ENCODE data around the gene HS3ST4.

DNA sequence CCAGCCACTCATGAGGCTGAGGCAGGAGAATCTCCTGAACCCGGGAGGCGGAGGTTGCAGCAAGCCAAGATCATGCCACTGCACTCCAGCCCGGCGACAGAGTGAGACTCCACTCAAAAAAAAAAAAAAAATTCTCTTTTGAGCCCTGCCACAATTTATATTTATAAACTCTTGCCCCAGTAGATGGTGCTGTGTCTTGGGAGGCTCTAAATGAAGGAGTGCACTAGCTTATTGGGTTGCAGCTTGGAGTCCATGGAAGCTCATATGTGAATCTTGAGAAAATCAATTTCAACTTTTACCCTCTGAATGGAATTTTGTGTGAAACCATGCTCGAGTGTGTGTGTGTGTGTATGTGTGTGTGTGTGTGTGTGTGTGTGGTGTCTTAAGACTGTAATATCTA lies 420.1 kb downstream of the HS3ST4 start:
- TF ChIP-seq, protein P1, sequence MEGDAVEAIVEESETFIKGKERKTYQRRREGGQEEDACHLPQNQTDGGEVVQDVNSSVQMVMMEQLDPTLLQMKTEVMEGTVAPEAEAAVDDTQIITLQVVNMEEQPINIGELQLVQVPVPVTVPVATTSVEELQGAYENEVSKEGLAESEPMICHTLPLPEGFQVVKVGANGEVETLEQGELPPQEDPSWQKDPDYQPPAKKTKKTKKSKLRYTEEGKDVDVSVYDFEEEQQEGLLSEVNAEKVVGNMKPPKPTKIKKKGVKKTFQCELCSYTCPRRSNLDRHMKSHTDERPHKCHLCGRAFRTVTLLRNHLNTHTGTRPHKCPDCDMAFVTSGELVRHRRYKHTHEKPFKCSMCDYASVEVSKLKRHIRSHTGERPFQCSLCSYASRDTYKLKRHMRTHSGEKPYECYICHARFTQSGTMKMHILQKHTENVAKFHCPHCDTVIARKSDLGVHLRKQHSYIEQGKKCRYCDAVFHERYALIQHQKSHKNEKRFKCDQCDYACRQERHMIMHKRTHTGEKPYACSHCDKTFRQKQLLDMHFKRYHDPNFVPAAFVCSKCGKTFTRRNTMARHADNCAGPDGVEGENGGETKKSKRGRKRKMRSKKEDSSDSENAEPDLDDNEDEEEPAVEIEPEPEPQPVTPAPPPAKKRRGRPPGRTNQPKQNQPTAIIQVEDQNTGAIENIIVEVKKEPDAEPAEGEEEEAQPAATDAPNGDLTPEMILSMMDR (conservative IDR thresholded peaks at IDR 0.05; ENCODE audit: low read depth in 2 of 2), result peak in 1 of 2 experiments; percentile 19; a peak in 2 of 4 replicates
- no peak for TF ChIP-seq EZH2 (IDR thresholded peaks at IDR 0.05; ENCODE audit: low read depth, unreplicated experiment)
- no peak for TF ChIP-seq EZH2phosphoT487 (IDR thresholded peaks at IDR 0.05; ENCODE audit: unreplicated experiment)
- TF ChIP-seq STAT1 (IDR thresholded peaks at IDR 0.05; ENCODE audit: unreplicated experiment), result no peak
- no peak for TF ChIP-seq POLR2AphosphoS5 (IDR thresholded peaks at IDR 0.05; ENCODE audit: low read depth)
- no peak for TF ChIP-seq JUNB (IDR thresholded peaks at IDR 0.05; ENCODE audit: unreplicated experiment)
